HepG2 (cell line): ENCODE results near the gene CPE. TPM values are rescaled to one million over a fixed set of nuclear protein-coding genes. Genes with fewer than 3 reads are reported as not detected.

Source experiments
- CENPX ChIP-seq: sonication (generic); formaldehyde crosslinking; IDR thresholded peaks from 2 replicates; pipeline ENCODE4 v1.9.0; 2021; ENCODE audit warnings: mild to moderate bottlenecking, missing genetic modification reagents, moderate library complexity
- ELF3 ChIP-seq: IDR thresholded peaks from 2 replicates; pipeline ENCODE4 v1.6.1; 2016; ENCODE audit warnings: missing genetic modification reagents, missing compliant biosample characterization
- FOXA3 ChIP-seq: IDR thresholded peaks from 2 replicates; pipeline ENCODE4 v1.6.1; 2016; ENCODE audit warnings: missing genetic modification reagents, missing compliant biosample characterization
- FOXC1 ChIP-seq: sonication (generic); formaldehyde crosslinking; IDR thresholded peaks from 2 replicates; pipeline ENCODE4 v1.8.0; 2022; ENCODE audit warnings: mild to moderate bottlenecking, missing genetic modification reagents, borderline replicate concordance
- MIXL1 ChIP-seq: IDR thresholded peaks from 2 replicates; pipeline ENCODE4 v1.6.1; 2016
- SAFB2 ChIP-seq: sonication (generic); formaldehyde crosslinking; IDR thresholded peaks from 2 replicates; pipeline ENCODE4 v1.5.1; 2020; ENCODE audit warnings: missing genetic modification reagents, low read depth, mild to moderate bottlenecking, borderline replicate concordance
- THAP11 ChIP-seq: IDR thresholded peaks from 2 replicates; pipeline ENCODE4 v1.6.1; 2016; ENCODE audit warnings: missing biosample characterization, missing genetic modification reagents
- ZBTB42 ChIP-seq: sonication (generic); formaldehyde crosslinking; IDR thresholded peaks from 2 replicates; pipeline ENCODE4 v1.5.0; 2020; ENCODE audit warnings: mild to moderate bottlenecking, missing genetic modification reagents
- ZNF225 ChIP-seq: sonication (generic); formaldehyde crosslinking; IDR thresholded peaks from 2 replicates; pipeline ENCODE4 v1.4.0; 2020; ENCODE audit warnings: mild to moderate bottlenecking, missing genetic modification reagents
- ZNF570 ChIP-seq: sonication (generic); formaldehyde crosslinking; IDR thresholded peaks from 2 replicates; pipeline ENCODE4 v1.4.0; 2020; ENCODE audit warnings: mild to moderate bottlenecking, missing genetic modification reagents, borderline replicate concordance
- polyA plus RNA-seq, 8 experiments: library from polyadenylated mRNA; depleted of rRNA in 3 of 8; stranded (reverse) in 7 of 8; unstranded in 1 of 8; fragments of >200 nt; fragmentation: Illumina TruSeq in 4 of 8; extraction: Trizol in 4 of 8; gene quantifications; 2 replicates each; pipeline versions ENCODE4 v1.2.1 to v1.2.3, GENCODE V29; 2011 to 2016; ENCODE audit warnings: low read depth in 4 of 8, missing spikeins in 1 of 8, mixed read lengths in 1 of 8; ENCODE audit not compliant: insufficient read depth in 1 of 8
- total RNA-seq, 5 experiments: library from RNA; depleted of rRNA; stranded (reverse); fragments of >200 nt; fragmentation: Illumina TruSeq; extraction: Trizol; gene quantifications; 2 replicates each; pipeline ENCODE4 v1.2.3, GENCODE V29; 2016; ENCODE audit warnings: low read depth in 1 of 5
- TF ChIP-seq, protein P1 (sequence below): sonication (generic); formaldehyde crosslinking; IDR thresholded peaks from 2 replicates; pipeline ENCODE4 v1.5.1; 2020; ENCODE audit warnings: mild to moderate bottlenecking, moderate library complexity, missing genetic modification reagents
- TF ChIP-seq, protein P2 (sequence below): IDR thresholded peaks from 2 replicates; pipeline ENCODE4 v1.6.1; 2016; ENCODE audit warnings: missing compliant biosample characterization, missing genetic modification reagents, borderline replicate concordance
- TF ChIP-seq, protein P3 (sequence below): sonication (generic); formaldehyde crosslinking; IDR thresholded peaks from 2 replicates; pipeline ENCODE4 v1.4.0; 2020; ENCODE audit warnings: missing genetic modification reagents, borderline replicate concordance
- TF ChIP-seq, protein P4 (sequence below): IDR thresholded peaks from 2 replicates; pipeline ENCODE4 v1.6.1; 2012; ENCODE audit warnings: low read depth, low read length, improper control_type of control experiment
- TF ChIP-seq, protein P5 (sequence below): sonication (generic); formaldehyde crosslinking; IDR thresholded peaks from 2 replicates; pipeline ENCODE4 v1.8.1; 2023; ENCODE audit warnings: mild to moderate bottlenecking, missing genetic modification reagents
- TF ChIP-seq, protein P6 (sequence below): sonication (generic); formaldehyde crosslinking; IDR thresholded peaks from 2 replicates; pipeline ENCODE4 v1.4.0; 2020; ENCODE audit warnings: missing genetic modification reagents

The CPE gene
- total and polyA plus RNA-seq, 2 of the 13 experiments (the other 11 are each of a cell fraction or from before 2014, with no cell fraction given) = 268 to 852 TPM

DNA sequence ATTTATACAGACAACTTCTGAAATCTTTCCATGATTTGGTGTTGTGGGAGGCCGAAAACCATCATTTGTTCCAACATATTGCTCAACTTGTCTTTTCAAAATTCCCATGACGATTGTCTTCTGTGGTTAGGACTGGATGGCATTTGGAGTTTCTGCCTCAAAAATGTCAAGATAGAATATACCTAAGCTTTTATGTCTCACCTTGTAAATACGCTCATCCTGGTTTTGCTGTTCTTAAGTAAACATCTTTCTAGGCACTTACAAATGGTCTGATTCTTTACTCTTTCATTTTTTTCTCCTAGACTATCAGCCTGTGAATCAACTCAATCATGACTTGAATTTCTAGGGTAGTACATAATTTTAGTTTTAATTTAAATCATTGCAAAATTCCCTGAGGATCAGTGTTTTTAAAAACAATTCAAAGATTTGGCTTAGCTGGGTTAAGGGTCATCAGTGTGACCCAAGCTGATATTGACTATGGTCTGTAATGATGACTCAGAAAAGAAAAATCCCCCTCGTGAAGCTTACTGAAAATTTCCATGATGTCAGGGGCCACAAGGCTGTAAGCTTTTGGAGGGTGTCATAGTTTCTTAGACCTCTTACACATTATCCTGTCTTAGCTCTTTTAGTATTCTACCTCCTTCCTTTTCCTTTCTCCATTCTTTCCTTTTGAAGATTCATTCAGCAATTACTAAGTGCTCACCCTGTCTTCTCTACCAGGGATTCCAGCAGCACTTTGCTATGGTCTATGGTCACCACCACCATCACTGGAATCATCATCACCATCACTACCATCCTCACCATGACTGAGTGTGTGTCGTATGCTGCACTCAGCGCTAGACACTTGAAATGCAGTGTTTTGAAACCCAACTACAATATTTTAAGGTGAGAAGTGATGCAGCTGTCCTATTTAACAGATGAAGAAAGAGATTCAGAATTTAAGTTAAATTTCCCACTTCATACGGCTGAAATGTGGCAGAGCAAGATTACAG, 124.4 kb downstream of the CPE start (continued):
- TF ChIP-seq, protein P1, sequence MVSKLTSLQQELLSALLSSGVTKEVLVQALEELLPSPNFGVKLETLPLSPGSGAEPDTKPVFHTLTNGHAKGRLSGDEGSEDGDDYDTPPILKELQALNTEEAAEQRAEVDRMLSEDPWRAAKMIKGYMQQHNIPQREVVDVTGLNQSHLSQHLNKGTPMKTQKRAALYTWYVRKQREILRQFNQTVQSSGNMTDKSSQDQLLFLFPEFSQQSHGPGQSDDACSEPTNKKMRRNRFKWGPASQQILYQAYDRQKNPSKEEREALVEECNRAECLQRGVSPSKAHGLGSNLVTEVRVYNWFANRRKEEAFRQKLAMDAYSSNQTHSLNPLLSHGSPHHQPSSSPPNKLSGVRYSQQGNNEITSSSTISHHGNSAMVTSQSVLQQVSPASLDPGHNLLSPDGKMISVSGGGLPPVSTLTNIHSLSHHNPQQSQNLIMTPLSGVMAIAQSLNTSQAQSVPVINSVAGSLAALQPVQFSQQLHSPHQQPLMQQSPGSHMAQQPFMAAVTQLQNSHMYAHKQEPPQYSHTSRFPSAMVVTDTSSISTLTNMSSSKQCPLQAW (CRISPR knock-in tag) = no peak
- TF ChIP-seq FOXC1 (CRISPR knock-in tag) = no peak
- TF ChIP-seq ZNF570 (CRISPR knock-in tag) = no peak
- no peak for TF ChIP-seq CENPX
- TF ChIP-seq ELF3 (CRISPR knock-in tag) = no peak
- TF ChIP-seq, protein P2, sequence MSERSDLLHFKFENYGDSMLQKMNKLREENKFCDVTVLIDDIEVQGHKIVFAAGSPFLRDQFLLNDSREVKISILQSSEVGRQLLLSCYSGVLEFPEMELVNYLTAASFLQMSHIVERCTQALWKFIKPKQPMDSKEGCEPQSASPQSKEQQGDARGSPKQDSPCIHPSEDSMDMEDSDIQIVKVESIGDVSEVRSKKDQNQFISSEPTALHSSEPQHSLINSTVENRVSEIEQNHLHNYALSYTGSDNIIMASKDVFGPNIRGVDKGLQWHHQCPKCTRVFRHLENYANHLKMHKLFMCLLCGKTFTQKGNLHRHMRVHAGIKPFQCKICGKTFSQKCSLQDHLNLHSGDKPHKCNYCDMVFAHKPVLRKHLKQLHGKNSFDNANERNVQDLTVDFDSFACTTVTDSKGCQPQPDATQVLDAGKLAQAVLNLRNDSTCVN (CRISPR knock-in tag) = no peak
- TF ChIP-seq, protein P3, sequence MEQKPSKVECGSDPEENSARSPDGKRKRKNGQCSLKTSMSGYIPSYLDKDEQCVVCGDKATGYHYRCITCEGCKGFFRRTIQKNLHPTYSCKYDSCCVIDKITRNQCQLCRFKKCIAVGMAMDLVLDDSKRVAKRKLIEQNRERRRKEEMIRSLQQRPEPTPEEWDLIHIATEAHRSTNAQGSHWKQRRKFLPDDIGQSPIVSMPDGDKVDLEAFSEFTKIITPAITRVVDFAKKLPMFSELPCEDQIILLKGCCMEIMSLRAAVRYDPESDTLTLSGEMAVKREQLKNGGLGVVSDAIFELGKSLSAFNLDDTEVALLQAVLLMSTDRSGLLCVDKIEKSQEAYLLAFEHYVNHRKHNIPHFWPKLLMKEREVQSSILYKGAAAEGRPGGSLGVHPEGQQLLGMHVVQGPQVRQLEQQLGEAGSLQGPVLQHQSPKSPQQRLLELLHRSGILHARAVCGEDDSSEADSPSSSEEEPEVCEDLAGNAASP (CRISPR knock-in tag) = 0 out of 2 replicates have a peak, but pooled peaks have one; percentile 9
- TF ChIP-seq THAP11 (CRISPR knock-in tag) = no peak; the same call in 1 of the 2 replicates
- TF ChIP-seq, protein P4, sequence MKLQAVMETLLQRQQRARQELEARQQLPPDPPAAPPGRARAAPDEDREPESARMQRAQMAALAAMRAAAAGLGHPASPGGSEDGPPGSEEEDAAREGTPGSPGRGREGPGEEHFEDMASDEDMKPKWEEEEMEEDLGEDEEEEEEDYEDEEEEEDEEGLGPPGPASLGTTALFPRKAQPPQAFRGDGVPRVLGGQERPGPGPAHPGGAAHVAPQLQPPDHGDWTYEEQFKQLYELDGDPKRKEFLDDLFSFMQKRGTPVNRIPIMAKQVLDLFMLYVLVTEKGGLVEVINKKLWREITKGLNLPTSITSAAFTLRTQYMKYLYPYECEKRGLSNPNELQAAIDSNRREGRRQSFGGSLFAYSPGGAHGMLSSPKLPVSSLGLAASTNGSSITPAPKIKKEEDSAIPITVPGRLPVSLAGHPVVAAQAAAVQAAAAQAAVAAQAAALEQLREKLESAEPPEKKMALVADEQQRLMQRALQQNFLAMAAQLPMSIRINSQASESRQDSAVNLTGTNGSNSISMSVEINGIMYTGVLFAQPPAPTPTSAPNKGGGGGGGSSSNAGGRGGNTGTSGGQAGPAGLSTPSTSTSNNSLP = no peak
- TF ChIP-seq, protein P5, sequence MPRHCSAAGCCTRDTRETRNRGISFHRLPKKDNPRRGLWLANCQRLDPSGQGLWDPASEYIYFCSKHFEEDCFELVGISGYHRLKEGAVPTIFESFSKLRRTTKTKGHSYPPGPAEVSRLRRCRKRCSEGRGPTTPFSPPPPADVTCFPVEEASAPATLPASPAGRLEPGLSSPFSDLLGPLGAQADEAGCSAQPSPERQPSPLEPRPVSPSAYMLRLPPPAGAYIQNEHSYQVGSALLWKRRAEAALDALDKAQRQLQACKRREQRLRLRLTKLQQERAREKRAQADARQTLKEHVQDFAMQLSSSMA (CRISPR knock-in tag) = no peak
- peak; percentile 37 for TF ChIP-seq MIXL1 (CRISPR knock-in tag)
- TF ChIP-seq, protein P6, sequence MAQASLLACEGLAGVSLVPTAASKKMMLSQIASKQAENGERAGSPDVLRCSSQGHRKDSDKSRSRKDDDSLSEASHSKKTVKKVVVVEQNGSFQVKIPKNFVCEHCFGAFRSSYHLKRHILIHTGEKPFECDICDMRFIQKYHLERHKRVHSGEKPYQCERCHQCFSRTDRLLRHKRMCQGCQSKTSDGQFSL (CRISPR knock-in tag) = no peak
- TF ChIP-seq ZNF225 (CRISPR knock-in tag) = no peak
- TF ChIP-seq ZBTB42 (CRISPR knock-in tag) = no peak
- peak; percentile 90 for TF ChIP-seq FOXA3
- TF ChIP-seq SAFB2 (CRISPR knock-in tag) = no peak
